ENCODE results near the gene LYAR.

The LYAR gene

DNA sequence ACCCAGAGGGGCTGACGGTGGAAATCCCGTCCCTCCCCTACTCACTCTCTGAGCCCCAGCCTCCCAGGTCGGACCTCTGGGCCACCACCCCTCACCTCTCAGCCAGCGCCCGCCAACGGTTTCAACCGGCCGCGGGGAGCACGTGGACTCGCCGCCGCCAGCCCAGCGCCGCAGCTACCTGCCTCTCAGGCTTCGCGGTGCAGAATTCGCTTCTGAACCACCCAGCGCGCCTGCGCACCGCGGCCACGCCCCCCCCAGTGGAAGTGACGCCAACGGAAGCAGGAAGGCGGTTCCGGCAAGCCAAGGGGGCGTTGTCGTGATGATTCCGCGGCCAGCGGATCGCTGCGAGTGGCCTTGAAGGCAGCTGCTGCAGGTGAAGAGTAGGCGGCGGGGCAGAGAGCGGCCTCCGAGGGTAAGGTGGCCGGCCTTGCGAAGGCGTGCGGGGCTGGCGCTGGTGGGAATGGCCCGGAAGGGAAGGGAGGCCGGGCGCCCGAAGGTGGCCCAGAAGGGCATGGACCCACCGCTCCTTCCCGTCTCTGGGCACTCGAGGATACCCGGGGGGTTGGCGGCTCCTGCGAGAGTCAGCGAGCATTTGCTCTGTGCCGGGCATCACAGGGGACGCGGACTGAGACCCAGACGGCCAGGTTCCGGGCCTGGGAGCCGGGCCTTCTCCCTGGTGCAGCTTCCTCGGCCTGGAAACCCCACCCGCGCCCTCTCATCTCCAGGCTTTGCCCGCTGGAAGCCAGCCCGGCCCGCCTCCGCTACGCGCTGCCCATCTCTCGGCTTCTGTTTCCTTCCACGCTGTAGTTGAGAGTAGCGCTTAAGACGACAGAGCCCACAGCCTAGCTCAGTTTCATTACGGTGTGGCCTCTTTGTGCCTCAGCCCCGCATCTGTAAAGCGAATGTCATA lies at the start of gene LYAR, which contains the start of gene ZBTB49:
Gene LYAR (minus strand): TSS at position 214 of the 910 bp plus-strand sequence. CDS start 6,412 bp downstream, outside the sequence.
Gene ZBTB49 (plus strand): TSS at position 311 of the 910 bp plus-strand sequence. CDS start 9,695 bp downstream, outside the sequence.
- DNase-seq = peak; percentile 96

GRCh38 chr4:4339504-4340085 lies 49.6 kb upstream of the LYAR start:
- no peak for DNase-seq

GRCh38 chr4:4338210-4339001 lies 48.5 kb upstream of the LYAR start:
- DNase-seq = no peak

GRCh38 chr4:4334798-4335520 lies 45.0 kb upstream of the LYAR start:
- peak; percentile 76 for DNase-seq

DNA sequence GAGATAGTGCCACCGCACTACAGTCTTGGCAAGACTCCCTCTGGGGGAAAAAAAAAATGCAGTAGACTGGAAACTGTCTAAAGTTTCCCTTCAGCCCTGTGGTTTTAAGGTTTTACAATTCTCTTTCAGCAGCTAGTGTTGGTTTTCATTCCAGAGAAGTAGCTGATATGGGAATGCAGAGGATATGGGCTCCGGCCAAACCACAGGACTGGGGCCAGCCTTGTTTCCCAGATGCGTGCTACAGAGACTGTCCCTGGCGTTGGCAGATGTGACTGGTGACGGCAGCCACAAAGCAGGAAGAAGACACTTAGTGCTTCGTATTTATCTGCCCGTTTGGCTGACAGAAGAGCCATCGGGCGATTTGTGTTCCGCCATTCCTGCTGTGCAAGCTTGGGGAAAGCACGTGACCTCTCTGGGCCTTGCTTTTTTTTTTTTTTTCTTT lies 43.3 kb upstream of the LYAR start:
- no peak for DNase-seq

GRCh38 chr4:4332529-4332928 lies 42.6 kb upstream of the LYAR start:
- DNase-seq = no peak

- no peak for DNase-seq
Measured at GRCh38 chr4:4330794-4331193, 40.8 kb upstream of the LYAR start.

GRCh38 chr4:4329496-4329895 lies 39.5 kb upstream of the LYAR start:
- DNase-seq = no peak

DNA sequence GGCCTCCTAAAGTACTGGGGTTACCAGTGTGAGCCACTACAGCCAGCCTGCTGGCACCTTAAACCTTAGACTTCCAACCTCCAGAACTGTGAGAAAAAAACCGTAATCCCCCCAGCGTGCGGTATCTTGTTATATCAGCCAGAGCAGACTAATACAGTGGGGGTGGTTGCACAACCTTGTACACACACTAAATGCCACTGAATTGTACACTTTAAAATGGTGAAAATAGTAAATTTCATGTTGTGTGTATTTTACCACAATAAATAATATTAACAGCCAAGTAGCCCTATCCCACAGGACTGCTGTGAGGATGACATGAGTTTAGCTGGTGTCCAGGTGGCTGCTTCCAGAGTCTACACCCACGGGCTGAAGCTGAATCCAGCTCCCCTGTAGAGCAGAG lies 38.9 kb upstream of the LYAR start:
- no peak for DNase-seq

DNA sequence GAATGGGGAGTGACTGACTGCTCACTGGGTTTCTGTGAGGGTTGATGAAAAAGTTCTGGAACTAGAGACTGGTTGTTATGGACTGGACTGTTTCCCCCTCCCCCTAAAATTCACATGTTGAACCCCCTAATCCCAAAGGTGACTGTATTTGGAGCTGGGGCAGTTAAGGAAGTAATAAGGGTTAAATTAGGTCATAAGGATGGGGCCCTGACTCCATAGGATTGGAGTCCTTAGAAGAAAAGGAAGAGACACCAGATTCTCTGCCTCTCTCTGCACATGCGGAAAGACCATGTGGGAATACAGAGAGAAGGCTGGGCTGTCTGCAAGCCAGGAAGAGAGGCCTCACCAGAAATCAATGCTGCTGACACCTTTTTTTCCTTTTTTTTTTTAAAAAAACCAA lies 38.3 kb upstream of the LYAR start:
- DNase-seq = no peak

GRCh38 chr4:4327652-4328121 lies 37.7 kb upstream of the LYAR start:
- no peak for DNase-seq

- DNase-seq = no peak
Measured at GRCh38 chr4:4326166-4326565, 36.2 kb upstream of the LYAR start.

DNA sequence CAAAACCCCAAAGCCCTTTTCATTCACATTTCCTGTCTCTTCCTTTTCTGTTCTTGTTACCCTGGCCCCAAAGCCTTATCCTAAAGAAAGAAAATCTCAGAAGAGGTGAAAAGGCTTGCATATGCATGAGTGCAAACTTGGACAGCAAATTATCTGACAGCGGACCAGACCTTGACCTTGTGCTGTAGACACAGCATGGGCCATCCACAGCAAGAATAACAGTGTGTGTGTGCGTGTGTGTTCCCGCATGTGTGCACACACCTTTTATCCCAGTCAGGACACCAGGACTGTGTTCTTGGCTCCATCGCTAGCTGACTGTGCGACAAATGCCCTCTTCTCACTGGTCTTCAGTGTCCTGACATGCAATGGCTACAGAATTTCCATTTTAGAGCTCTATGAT lies 35.4 kb upstream of the LYAR start:
- DNase-seq = no peak

DNA sequence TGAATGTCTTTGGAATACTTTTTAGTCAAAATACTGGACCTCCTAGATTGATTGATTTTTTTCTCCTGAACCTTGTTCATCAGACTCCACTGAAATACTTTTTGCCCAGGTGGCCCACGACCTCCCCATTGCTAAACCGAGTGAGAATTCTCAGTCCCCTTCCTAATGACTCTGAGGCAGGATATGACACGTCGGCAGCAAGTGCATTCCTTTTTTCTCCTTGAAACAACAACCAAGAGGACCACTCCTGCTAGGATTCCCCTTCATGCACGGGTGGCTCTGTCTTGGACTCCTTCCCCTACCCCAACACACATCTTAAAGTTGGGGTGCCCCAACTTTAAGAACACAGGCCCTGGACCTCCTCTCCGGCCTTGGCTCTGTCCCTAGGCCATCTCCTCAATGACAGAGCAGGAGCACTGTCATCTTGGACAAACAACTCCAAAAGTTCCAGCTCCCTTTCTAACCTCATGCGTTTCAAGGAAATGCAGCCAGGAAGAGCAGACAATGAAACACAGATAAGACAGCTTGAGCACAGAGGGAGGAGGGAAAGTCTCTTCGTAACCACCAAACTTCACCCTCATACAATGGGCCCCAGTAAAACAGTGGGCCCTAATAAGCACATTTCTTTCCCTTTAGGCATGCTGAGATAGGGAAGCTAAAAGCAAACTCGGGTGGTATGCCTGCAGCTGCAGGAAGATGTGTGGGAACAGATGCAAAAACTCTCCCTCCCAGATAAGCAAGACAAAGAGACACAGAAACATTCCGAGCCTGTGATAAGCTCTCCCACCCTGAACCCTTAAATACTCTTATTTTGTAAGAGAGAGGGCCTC lies 34.0 kb upstream of the LYAR start:
- no peak for DNase-seq

GRCh38 chr4:4321951-4322688 lies 32.2 kb upstream of the LYAR start:
- DNase-seq = no peak

DNA sequence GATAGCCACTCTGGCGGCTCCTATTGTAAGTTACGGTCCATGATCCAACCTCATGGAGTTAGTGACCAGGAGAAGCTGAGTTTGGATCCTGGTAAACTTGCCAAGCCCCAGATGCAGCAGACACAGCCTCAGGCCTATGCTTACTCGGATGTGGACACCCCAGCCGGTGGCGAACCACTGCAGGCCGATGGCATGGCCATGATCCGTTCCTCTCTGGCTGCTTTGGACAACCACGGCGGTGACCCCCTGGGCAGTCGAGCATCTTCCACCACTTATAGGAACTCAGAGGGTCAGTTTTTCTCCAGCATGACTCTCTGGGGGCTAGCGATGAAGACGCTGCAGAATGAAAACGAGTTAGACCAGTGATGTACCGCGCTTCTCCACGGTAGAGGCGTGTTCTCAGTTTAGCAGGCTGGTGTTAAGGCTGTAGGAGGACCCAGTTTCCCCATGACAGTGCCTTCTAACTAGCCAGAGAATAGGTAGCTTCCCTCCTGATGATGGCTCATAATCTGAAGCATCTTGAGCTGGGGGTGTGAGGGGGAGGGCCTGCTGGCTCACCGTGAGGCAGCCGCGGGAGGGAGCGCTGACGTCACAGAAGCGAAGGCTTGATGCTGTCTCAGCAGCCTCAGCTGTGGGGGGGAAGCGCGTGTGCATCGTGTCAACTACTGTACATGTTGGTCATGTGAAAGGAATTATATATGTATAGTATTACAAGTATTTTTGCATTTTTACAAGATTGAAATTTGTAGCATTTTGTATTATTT lies 31.2 kb upstream of the LYAR start:
- DNase-seq = no peak

GRCh38 chr4:4320528-4320927 lies 30.6 kb upstream of the LYAR start:
- no peak for DNase-seq

- DNase-seq = no peak
Measured at GRCh38 chr4:4317496-4318232, 27.7 kb upstream of the LYAR start.

DNA sequence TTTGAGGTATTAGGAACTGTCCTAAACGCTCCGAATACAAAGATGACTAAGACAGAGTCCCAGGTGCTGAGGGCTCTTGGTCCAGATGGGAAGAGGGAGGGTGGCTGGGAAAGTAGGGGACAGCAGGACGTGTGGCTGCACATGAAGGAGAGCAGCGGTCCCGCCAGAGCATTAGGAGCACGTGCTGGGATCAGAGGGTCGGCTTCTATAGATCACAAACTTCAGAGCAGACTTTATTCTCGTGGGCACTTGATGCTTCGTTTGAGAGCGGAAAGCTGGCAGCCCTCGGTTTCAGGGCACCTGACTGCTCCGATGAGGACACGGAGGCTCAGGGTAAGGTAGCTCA lies 26.2 kb upstream of the LYAR start:
- no peak for DNase-seq
